ENCODE measurements around the gene EVL. TPM values are rescaled to one million over a fixed set of nuclear protein-coding genes. Genes with fewer than 3 reads are reported as not detected.
"Not testable (repeated sequence)": the region's sequence is repeated elsewhere in the genome, so short reads cannot be mapped to it uniquely, and the experiment has no call there.

The EVL gene
- total RNA-seq, 3 donors from 2014 or later = 32.0 to 42.8 (median 36.0) TPM

- Histone ChIP-seq H3K9me3 (peaks cover 6% of the 10 kb centered on the region), H3K4me3 (no peak overlapping the region), H3K36me3 (ENCODE audit: low read depth) (no peaks in the 10 kb centered on the region), H3K4me1 (ENCODE audit: low read depth) (peaks cover 29% of the 10 kb centered on the region)
- intact Hi-C loops (cut with DNase I, micrococcal nuclease) = no loop called here
- peak; percentile 79 for ATAC-seq
- TF ChIP-seq CTCF (IDR thresholded peaks at IDR 0.05) = no peak
- peak; percentile 86 to 89 (median 87) for DNase-seq
Measured at GRCh38 chr14:100155756-100156616, 90.8 kb downstream of the EVL start.

- Histone ChIP-seq H3K9me3 (peaks cover 6% of the 10 kb centered on the region), H3K36me3 (ENCODE audit: low read depth) (no peaks in the 10 kb centered on the region), H3K4me3 (no peak overlapping the region), H3K4me1 (ENCODE audit: low read depth) (peaks cover 27% of the 10 kb centered on the region)
- TF ChIP-seq CTCF (IDR thresholded peaks at IDR 0.05) = no peak
- intact Hi-C loops (cut with DNase I, micrococcal nuclease) = no loop called here
- no peak for ATAC-seq
- DNase-seq = peak in 1 of 3 donors; percentile 57
Measured at GRCh38 chr14:100156776-100157175, 91.6 kb downstream of the EVL start.

- DNase-seq; H3K9me3 ChIP-seq; intact Hi-C loops (cut with DNase I, micrococcal nuclease); H3K36me3 ChIP-seq (ENCODE audit: low read depth); ATAC-seq; H3K4me3 ChIP-seq: not testable (repeated sequence)
- peaks cover 27% of the 10 kb centered on the region for H3K4me1 ChIP-seq (ENCODE audit: low read depth)
Measured at GRCh38 chr14:100157548-100158232, 92.5 kb downstream of the EVL start.

- H3K4me3 ChIP-seq = no peak overlapping the region
- intact Hi-C loops (cut with DNase I, micrococcal nuclease) = no loop called here
- DNase-seq = peak; percentile 27 to 63 (median 50)
- peaks cover 6% of the 10 kb centered on the region for H3K9me3 ChIP-seq
- peaks cover 27% of the 10 kb centered on the region for H3K4me1 ChIP-seq (ENCODE audit: low read depth)
- no peak for ATAC-seq
- H3K36me3 ChIP-seq (ENCODE audit: low read depth) = no peaks in the 10 kb centered on the region
- TF ChIP-seq CTCF (IDR thresholded peaks at IDR 0.05) = no peak
Measured at GRCh38 chr14:100158566-100159093, 93.4 kb downstream of the EVL start.

GRCh38 chr14:100159094-100159864 is 94.1 kb downstream of the EVL start, which contains the start of gene DEGS2:
TSS of gene DEGS2 (minus strand) at chr14:100159645. CDS start at chr14:100159587, 58 bp downstream.
- ATAC-seq (peak; percentile 82), DNase-seq (peak; percentile 79 to 86 (median 81))
- Histone ChIP-seq H3K4me1 (ENCODE audit: low read depth) (peaks cover 27% of the 10 kb centered on the region), H3K9me3 (peaks cover 6% of the 10 kb centered on the region), H3K36me3 (ENCODE audit: low read depth) (no peaks in the 10 kb centered on the region), H3K4me3 (peak within 1 kb of the TSS; percentile 19)
- no peak for TF ChIP-seq CTCF (IDR thresholded peaks at IDR 0.05)
- intact Hi-C loops (cut with DNase I, micrococcal nuclease) = no loop called here
